HG03565 (cell line): ENCODE measurements around the gene PKNOX1.
"Not testable (repeated sequence)": the region's sequence is repeated elsewhere in the genome, so short reads cannot be mapped to it uniquely, and the experiment has no call there.

Experiments
- ATAC-seq: cut with Tn5 transposase; IDR thresholded peaks from one replicate; pipeline ENCODE4 v1.9.1; 2021; ENCODE audit warnings: mild to moderate bottlenecking, moderate library complexity; ENCODE audit not compliant: unreplicated experiment

PKNOX1 gene

GRCh38 chr21:43045165-43045875, 71.0 kb downstream of the PKNOX1 start:
- ATAC-seq = not testable (repeated sequence)

- ATAC-seq = not testable (repeated sequence)
These were observed 71.8 kb downstream of the PKNOX1 start for GRCh38 chr21:43045876-43046821.

- ATAC-seq = not testable (repeated sequence)
These were observed 78.8 kb downstream of the PKNOX1 start for GRCh38 chr21:43053112-43053511.

- not testable (repeated sequence) for ATAC-seq
These were observed 88.7 kb downstream of the PKNOX1 start for GRCh38 chr21:43062955-43063664.

GRCh38 chr21:43064265-43064917, 90.0 kb downstream of the PKNOX1 start:
- ATAC-seq = not testable (repeated sequence)

GRCh38 chr21:43065991-43066390, 91.6 kb downstream of the PKNOX1 start:
- ATAC-seq = not testable (repeated sequence)

- not testable (repeated sequence) for ATAC-seq
These were observed 92.3 kb downstream of the PKNOX1 start for GRCh38 chr21:43066690-43067089.

- not testable (repeated sequence) for ATAC-seq
These were observed 93.7 kb downstream of the PKNOX1 start for GRCh38 chr21:43068065-43068464.

GRCh38 chr21:43069682-43070081, 95.3 kb downstream of the PKNOX1 start:
- not testable (repeated sequence) for ATAC-seq

- ATAC-seq = not testable (repeated sequence)
These were observed 98.4 kb downstream of the PKNOX1 start for GRCh38 chr21:43072742-43073141.

GRCh38 chr21:43074401-43075169, 100.2 kb downstream of the PKNOX1 start:
- not testable (repeated sequence) for ATAC-seq

- not testable (repeated sequence) for ATAC-seq
These were observed 101.0 kb downstream of the PKNOX1 start, which contains the start of gene CBS for GRCh38 chr21:43075170-43076022. Gene CBS, minus strand, starts transcription at chr21:43075835. Its CDS starts 3,642 bp downstream, at chr21:43072193.

GRCh38 chr21:43076023-43076637, 101.8 kb downstream of the PKNOX1 start:
- not testable (repeated sequence) for ATAC-seq

GRCh38 chr21:43076643-43077042, 102.3 kb downstream of the PKNOX1 start:
- ATAC-seq = not testable (repeated sequence)

GRCh38 chr21:43082587-43083300, 108.4 kb downstream of the PKNOX1 start:
- not testable (repeated sequence) for ATAC-seq
